ENCODE results near the gene TM4SF20.

GRCh38 chr2:227406177-227407031 lies 27.3 kb upstream of the TM4SF20 start:
- TF ChIP-seq, protein P1, sequence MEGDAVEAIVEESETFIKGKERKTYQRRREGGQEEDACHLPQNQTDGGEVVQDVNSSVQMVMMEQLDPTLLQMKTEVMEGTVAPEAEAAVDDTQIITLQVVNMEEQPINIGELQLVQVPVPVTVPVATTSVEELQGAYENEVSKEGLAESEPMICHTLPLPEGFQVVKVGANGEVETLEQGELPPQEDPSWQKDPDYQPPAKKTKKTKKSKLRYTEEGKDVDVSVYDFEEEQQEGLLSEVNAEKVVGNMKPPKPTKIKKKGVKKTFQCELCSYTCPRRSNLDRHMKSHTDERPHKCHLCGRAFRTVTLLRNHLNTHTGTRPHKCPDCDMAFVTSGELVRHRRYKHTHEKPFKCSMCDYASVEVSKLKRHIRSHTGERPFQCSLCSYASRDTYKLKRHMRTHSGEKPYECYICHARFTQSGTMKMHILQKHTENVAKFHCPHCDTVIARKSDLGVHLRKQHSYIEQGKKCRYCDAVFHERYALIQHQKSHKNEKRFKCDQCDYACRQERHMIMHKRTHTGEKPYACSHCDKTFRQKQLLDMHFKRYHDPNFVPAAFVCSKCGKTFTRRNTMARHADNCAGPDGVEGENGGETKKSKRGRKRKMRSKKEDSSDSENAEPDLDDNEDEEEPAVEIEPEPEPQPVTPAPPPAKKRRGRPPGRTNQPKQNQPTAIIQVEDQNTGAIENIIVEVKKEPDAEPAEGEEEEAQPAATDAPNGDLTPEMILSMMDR (IDR thresholded peaks at IDR 0.05; ENCODE audit: low read depth, low read length, poor library complexity, severe bottlenecking) = peak; percentile 66
- no peak for TF ChIP-seq EZH2phosphoT487 (IDR thresholded peaks at IDR 0.05; ENCODE audit: borderline replicate concordance, low read length)
